ENCODE results near the gene CAPN2.

Gene CAPN2

GRCh38 chr1:223712194-223712849 lies at the start of gene CAPN2 (continued):
- TF ChIP-seq ZNF280D (tag by site-specific recombination; IDR thresholded peaks at IDR 0.05) (no peak), ZNF501 (tag by site-specific recombination; IDR thresholded peaks at IDR 0.05) (no peak), ZXDB (tag by site-specific recombination; IDR thresholded peaks at IDR 0.05) (0 out of 2 replicates have a peak, but pooled peaks have one; percentile 12), ZSCAN30 (tag by site-specific recombination; IDR thresholded peaks at IDR 0.05) (peak; percentile 96), ZNF626 (tag by site-specific recombination; IDR thresholded peaks at IDR 0.05) (no peak), ZNF221 (tag by site-specific recombination; IDR thresholded peaks at IDR 0.05; ENCODE audit: borderline replicate concordance) (peak; percentile 9; the same call in 1 of the 2 replicates), SCRT2 (tag by site-specific recombination; IDR thresholded peaks at IDR 0.05) (no peak), ZNF792 (tag by site-specific recombination; IDR thresholded peaks at IDR 0.05) (no peak), ZNF174 (tag by site-specific recombination; IDR thresholded peaks at IDR 0.05) (no peak), ZNF514 (tag by site-specific recombination; IDR thresholded peaks at IDR 0.05) (no peak), SP2 (tag by site-specific recombination; IDR thresholded peaks at IDR 0.05) (no peak; the same call in 1 of the 2 replicates), MEIS1 (CRISPR knock-in tag; IDR thresholded peaks at IDR 0.05; ENCODE audit: borderline replicate concordance) (peak; percentile 55; the same call in 1 of the 2 replicates), GLIS2 (tag by site-specific recombination; IDR thresholded peaks at IDR 0.05) (no peak), ZNF23 (tag by site-specific recombination; IDR thresholded peaks at IDR 0.05; ENCODE audit: borderline replicate concordance) (no peak), ZNF837 (tag by site-specific recombination; IDR thresholded peaks at IDR 0.05) (no peak), ZBTB44 (tag by site-specific recombination; IDR thresholded peaks at IDR 0.05) (peak; percentile 17; the same call in 1 of the 2 replicates), ZFP37 (tag by site-specific recombination; IDR thresholded peaks at IDR 0.05) (peak; percentile 64; the same call in 1 of the 2 replicates), ZNF404 (tag by site-specific recombination; IDR thresholded peaks at IDR 0.05) (no peak), TCF7L2 (IDR thresholded peaks at IDR 0.05; ENCODE audit: borderline replicate concordance, low read depth, low read length) (no peak), ZNF510 (tag by site-specific recombination; IDR thresholded peaks at IDR 0.05; ENCODE audit: insufficient replicate concordance) (no peak), ZNF391 (tag by site-specific recombination; IDR thresholded peaks at IDR 0.05; ENCODE audit: borderline replicate concordance, low read depth) (no peak), ZNF366 (tag by site-specific recombination; conservative IDR thresholded peaks at IDR 0.05) (no peak), ZNF76 (tag by site-specific recombination; IDR thresholded peaks at IDR 0.05; ENCODE audit: borderline replicate concordance, low read depth) (peak; percentile 72), ZNF26 (tag by site-specific recombination; IDR thresholded peaks at IDR 0.05) (no peak), ZNF549 (tag by site-specific recombination; IDR thresholded peaks at IDR 0.05) (no peak), ZNF362 (tag by site-specific recombination; IDR thresholded peaks at IDR 0.05) (no peak), BCL11A (tag by site-specific recombination; IDR thresholded peaks at IDR 0.05; ENCODE audit: low read depth) (no peak), HOXC10 (CRISPR knock-in tag; IDR thresholded peaks at IDR 0.05) (no peak), TSHZ1 (tag by site-specific recombination; IDR thresholded peaks at IDR 0.05; ENCODE audit: borderline replicate concordance) (no peak), ZNF654 (tag by site-specific recombination; IDR thresholded peaks at IDR 0.05; ENCODE audit: low read depth) (no peak)

Data from HEK293 (cell line).